HEK293 (cell line): ENCODE measurements around the gene PFDN1.
A peak's percentile ranks its signal among the peaks of the same experiment; 100 is the strongest.

Experiments used
- CTCF ChIA-PET: fragments of 350-600 bp; formaldehyde crosslinking; extraction: SDS; loops from one replicate; lab custom pipeline; 2021; ENCODE audit warnings: antibody characterized with exemption; lab: Yijun Ruan, JAX
- POLR2A ChIA-PET: fragments of 300-600 bp; formaldehyde crosslinking; extraction: SDS; loops from one replicate; lab custom pipeline; 2020; ENCODE audit warnings: antibody characterized with exemption, inconsistent platforms; lab: Yijun Ruan, JAX
- H3K27ac ChIP-seq: fragments of 200-500 bp; sonication (Bioruptor generic); 2 replicates; pipeline ENCODE4 v1.5.1; 2014; ENCODE audit warnings: low read depth, low read length, control low read depth, inconsistent platforms; ENCODE audit errors: extremely low read depth
- H3K36me3 ChIP-seq, 2 experiments: fragments of 200-500 bp in 1 of 2; sonication (Bioruptor generic) in 1 of 2; 1 replicate in 1 of 2; 2 replicates in 1 of 2; pipeline ENCODE4 v1.5.1; 2014 to 2017; ENCODE audit warnings: inconsistent platforms in 2 of 2, low read length in 2 of 2; ENCODE audit not compliant: control insufficient read depth in 2 of 2, insufficient read depth in 1 of 2
- H3K4me1 ChIP-seq: fragments of 200-500 bp; sonication (Bioruptor generic); 2 replicates; pipeline ENCODE4 v1.5.1; 2014; ENCODE audit warnings: mild to moderate bottlenecking, low read length, inconsistent platforms; ENCODE audit not compliant: control insufficient read depth, insufficient read depth
- H3K4me3 ChIP-seq: 2 replicates; pipeline ENCODE4 v1.5.1; 2011; ENCODE audit warnings: low read depth, mild to moderate bottlenecking, control low read depth, low read length, moderate library complexity
- H3K9me3 ChIP-seq: fragments of 200-500 bp; sonication (Bioruptor generic); 2 replicates; pipeline ENCODE4 v1.5.1; 2014; ENCODE audit warnings: low read depth, low read length, inconsistent platforms; ENCODE audit not compliant: control insufficient read depth, insufficient read depth
- CTCF ChIP-seq: fragments of 450-650 bp; formaldehyde crosslinking; IDR thresholded peaks from 2 replicates; pipeline ENCODE4 v1.5.1; 2016; ENCODE audit warnings: missing biosample characterization, missing genetic modification characterization
- PRDM10 ChIP-seq: fragments of 450-650 bp; formaldehyde crosslinking; IDR thresholded peaks from 2 replicates; pipeline ENCODE4 v1.5.1; 2016; ENCODE audit warnings: missing biosample characterization, missing genetic modification characterization
- PRDM6 ChIP-seq: fragments of 450-650 bp; formaldehyde crosslinking; IDR thresholded peaks from 2 replicates; pipeline ENCODE4 v1.5.1; 2017; ENCODE audit warnings: missing biosample characterization, missing genetic modification characterization
- ZBTB26 ChIP-seq: fragments of 450-650 bp; formaldehyde crosslinking; optimal IDR thresholded peaks from 2 replicates; pipeline ENCODE3; 2016; ENCODE audit warnings: missing biosample characterization, mild to moderate bottlenecking, missing genetic modification characterization
- ZNF133 ChIP-seq: fragments of 450-650 bp; formaldehyde crosslinking; IDR thresholded peaks from 2 replicates; pipeline ENCODE4 v1.5.1; 2016; ENCODE audit warnings: missing biosample characterization, missing genetic modification characterization
- ZNF311 ChIP-seq: fragments of 450-650 bp; formaldehyde crosslinking; IDR thresholded peaks from 2 replicates; pipeline ENCODE4 v1.5.1; 2017; ENCODE audit warnings: missing biosample characterization, missing genetic modification characterization, borderline replicate concordance
- ZNF596 ChIP-seq: fragments of 450-650 bp; IDR thresholded peaks from 2 replicates; pipeline ENCODE4 v1.5.0; 2018; ENCODE audit warnings: missing biosample characterization, mild to moderate bottlenecking, missing genetic modification characterization, moderate library complexity
- ZNF660 ChIP-seq: fragments of 450-650 bp; IDR thresholded peaks from 2 replicates; pipeline ENCODE4 v1.5.1; 2018; ENCODE audit warnings: missing biosample characterization, mild to moderate bottlenecking, missing genetic modification characterization
- ZNF792 ChIP-seq: fragments of 450-650 bp; formaldehyde crosslinking; IDR thresholded peaks from 2 replicates; pipeline ENCODE4 v1.5.1; 2016; ENCODE audit warnings: missing biosample characterization, missing genetic modification characterization
- ZNF830 ChIP-seq: fragments of 450-650 bp; IDR thresholded peaks from 2 replicates; pipeline ENCODE4 v1.5.0; 2018; ENCODE audit warnings: missing biosample characterization, missing genetic modification characterization, low read depth, mild to moderate bottlenecking, moderate library complexity
- ZSCAN16 ChIP-seq: fragments of 450-650 bp; formaldehyde crosslinking; IDR thresholded peaks from 2 replicates; pipeline ENCODE4 v1.5.1; 2016; ENCODE audit warnings: missing biosample characterization, missing genetic modification characterization

Gene PFDN1

GRCh38 chr5:140286424-140286823, 16.5 kb downstream of the PFDN1 start (continued):
- TF ChIP-seq CTCF (tag by site-specific recombination) (no peak), ZNF311 (no peak), ZNF792 (tag by site-specific recombination) (no peak)

- Histone ChIP-seq H3K9me3 (no peaks in the 10 kb centered on the region), H3K4me3 (no peak overlapping the region), H3K36me3 (no peaks in the 10 kb centered on the region; a peak in 2 of 3 replicates), H3K4me1 (0 out of 2 replicates have a peak, but pooled peaks cover 2% of the 10 kb centered on the region), H3K27ac (no peak overlapping the region)
- ChIA-PET POLR2A (no interaction called here), CTCF (no interaction called here)
- TF ChIP-seq ZNF660 (tag by site-specific recombination) (no peak), PRDM10 (tag by site-specific recombination) (peak; percentile 20; the same call in 1 of the 2 replicates), ZNF830 (no peak)
These were observed 18.9 kb downstream of the PFDN1 start for GRCh38 chr5:140284013-140284412.

- Histone ChIP-seq H3K4me1 (0 out of 2 replicates have a peak, but pooled peaks cover 2% of the 10 kb centered on the region), H3K36me3 (peaks cover 5 to 7% of the 10 kb centered on the region in 2 experiments), H3K9me3 (no peaks in the 10 kb centered on the region), H3K27ac (no peak overlapping the region), H3K4me3 (no peak overlapping the region)
- POLR2A ChIA-PET = interaction anchor here (2.6 kb wide), 1 partner anchor 64 kb away, joined by 10 read pairs; the partner anchor contains the start of gene HBEGF
- TF ChIP-seq ZSCAN16 (tag by site-specific recombination) (no peak), PRDM6 (0 out of 2 replicates have a peak, but pooled peaks have one; percentile 17), ZNF133 (tag by site-specific recombination) (no peak), ZBTB26 (tag by site-specific recombination) (no peak), ZNF596 (tag by site-specific recombination) (no peak)
- CTCF ChIA-PET = interaction anchor here (0.6 to 1.3 kb wide), 2 partner anchors 9 to 74 kb away, joined by 3 to 7 read pairs; no protein-coding TSS in a partner anchor
These were observed 20.6 kb downstream of the PFDN1 start for GRCh38 chr5:140282266-140282665.
